Nasal cavity respiratory epithelium epithelial cell of viscerocranial mucosa (primary cell): ENCODE measurements around the gene OTOR. TPM values are rescaled to one million over a fixed set of nuclear protein-coding genes. Genes with fewer than 3 reads are reported as not detected.

Source experiments
- total RNA-seq: library from RNA; depleted of rRNA; stranded (reverse); fragments of >200 nt; gene quantifications from 2 replicates; pipeline ENCODE4 v1.2.3, GENCODE V29; 2014

Gene OTOR, protein sequence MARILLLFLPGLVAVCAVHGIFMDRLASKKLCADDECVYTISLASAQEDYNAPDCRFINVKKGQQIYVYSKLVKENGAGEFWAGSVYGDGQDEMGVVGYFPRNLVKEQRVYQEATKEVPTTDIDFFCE
- total RNA-seq = not detected in 2 replicates

DNA sequence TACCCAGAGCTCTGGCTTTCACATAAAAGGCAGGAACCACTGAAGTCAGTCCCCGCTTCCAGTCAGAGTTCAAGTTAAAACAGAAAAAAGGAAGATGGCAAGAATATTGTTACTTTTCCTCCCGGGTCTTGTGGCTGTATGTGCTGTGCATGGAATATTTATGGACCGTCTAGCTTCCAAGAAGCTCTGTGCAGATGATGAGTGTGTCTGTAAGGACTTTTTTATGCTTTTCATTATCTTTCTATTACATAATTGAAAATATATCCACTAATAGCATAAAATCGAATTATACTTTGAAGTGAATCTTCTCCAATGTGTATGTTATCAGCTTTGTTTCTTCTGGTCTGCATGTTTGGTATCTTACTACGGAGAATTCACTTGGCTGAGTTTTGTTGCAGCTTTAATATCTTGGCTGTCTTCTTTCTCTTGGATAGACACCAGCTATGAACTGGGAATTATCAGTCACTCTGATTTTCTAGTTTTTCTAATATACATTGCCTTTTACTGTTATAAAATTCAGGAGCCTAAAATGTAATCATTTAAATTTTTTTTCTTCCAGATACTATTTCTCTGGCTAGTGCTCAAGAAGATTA lies at the start of gene OTOR:
OTOR (plus strand) TSS at position 51 of the 593 bp plus-strand sequence; CDS start at position 95, 44 bp downstream.

GRCh38 chr20:16729565-16730460 lies 18.3 kb upstream of the OTOR start, which contains the start of gene SNRPB2:
Gene SNRPB2, plus strand, starts transcription at chr20:16730026. Its CDS starts 1,677 bp downstream, at chr20:16731703.

Other genes starting within 250 kb of the OTOR start
- gene KIF16B, start 174.9 kb upstream of the OTOR start, total RNA-seq = 23.6 and 33.7 TPM in 2 replicates
- 39.9 and 46.8 TPM in 2 replicates for gene SNRPB2, start 18.3 kb upstream of the OTOR start, total RNA-seq